Right lobe of liver (tissue), 6 donors: ENCODE results near the gene MCC. TPM values are rescaled to one million over a fixed set of nuclear protein-coding genes. Genes with fewer than 3 reads are reported as not detected.

Source experiments
- ATAC-seq, 4 donors: fragments of 200-7000 bp; cut with Tn5 transposase; one replicate each; pipeline ENCODE4 v1.9.1; 2020; ENCODE audit warnings: mild to moderate bottlenecking in 4 of 4, moderate library complexity in 4 of 4
- DNase-seq, 3 donors: peaks; one replicate each; pipeline ENCODE4 v3.0.0-alpha.2; 2020
- H3K27ac ChIP-seq, 3 donors: fragments of 200-600 bp; one replicate each; pipeline ENCODE4 v1.8.0; 2022
- H3K27me3 ChIP-seq, 2 donors: fragments of 200-600 bp; one replicate each; pipeline ENCODE4 v1.8.0; 2022
- H3K36me3 ChIP-seq, 4 donors: fragments of 200-600 bp; sonication (generic) in 1 of 4; one replicate each; pipeline versions ENCODE4 v1.5.1 to v1.8.0; 2017 to 2022; ENCODE audit warnings: control low read depth in 1 of 4
- H3K4me1 ChIP-seq, 4 donors: fragments of 200-600 bp; sonication (generic) in 1 of 4; one replicate each; pipeline versions ENCODE4 v1.5.1 to v1.8.0; 2017 to 2022; ENCODE audit warnings: control low read depth in 1 of 4
- H3K4me3 ChIP-seq, 3 donors: fragments of 200-600 bp; one replicate each; pipeline ENCODE4 v1.8.0; 2022
- H3K9me3 ChIP-seq, 4 donors: fragments of 200-600 bp; sonication (generic) in 1 of 4; one replicate each; pipeline versions ENCODE4 v1.5.1 to v1.8.0; 2017 to 2022; ENCODE audit warnings: control low read depth in 1 of 4
- POLR2A ChIP-seq: fragments of 450-650 bp; IDR thresholded peaks from one replicate; pipeline ENCODE4 v1.6.1; 2017; ENCODE audit warnings: antibody characterized with exemption, mild to moderate bottlenecking
- WGBS: methylation state at CpG from one replicate; pipeline ENCODE4 v1.1.6; 2018; ENCODE audit warnings: low coverage, low lambda C conversion rate; ENCODE audit not compliant: insufficient coverage; ENCODE audit errors: missing lambda C conversion rate; 5-methylcytosine and 5-hydroxymethylcytosine counted together
- intact Hi-C, 2 donors: fragments of 100-400 bp; cut with DNase I; formaldehyde crosslinking; loops; one replicate each; pipeline versions ENCODE4 v1.11.2 to v1.14.1; 2022
- total RNA-seq, 6 experiments: library from RNA; depleted of rRNA in 2 of 6; stranded (reverse); fragments of >200 nt in 2 of 6; fragmentation: NEBNext Ultra II Directional in 3 of 6; extraction: Animal tissue kit (Norgen Biotek cat#: 25700) in 3 of 6; gene quantifications; one replicate each; pipeline versions ENCODE4 v1.1.0 to v1.2.4, GENCODE V29; 2016 to 2023
- TF ChIP-seq, protein P1 (sequence below), 4 donors: fragments of 200-600 bp in 3 of 4; fragments of 450-650 bp in 1 of 4; IDR thresholded peaks; one replicate each; pipeline versions ENCODE4 v1.5.1 to v1.8.0; 2016 to 2022; ENCODE audit warnings: antibody characterized with exemption in 4 of 4, mild to moderate bottlenecking in 2 of 4
- donor health status: DM: no; HTN: yes; CAD: no.
- donor health status: DM: no; HTN: no; CAD: no.
- donor health status: DM: no; HTN: no; CAD: no.
- donor health status: DM: no; HTN: yes; CAD: no.
- donor health status: DM: no; HTN: yes; CAD: no.

Gene MCC
- total RNA-seq, 6 experiments from 2014 or later = 23.1 to 35.2 (median 26.1) TPM

DNA sequence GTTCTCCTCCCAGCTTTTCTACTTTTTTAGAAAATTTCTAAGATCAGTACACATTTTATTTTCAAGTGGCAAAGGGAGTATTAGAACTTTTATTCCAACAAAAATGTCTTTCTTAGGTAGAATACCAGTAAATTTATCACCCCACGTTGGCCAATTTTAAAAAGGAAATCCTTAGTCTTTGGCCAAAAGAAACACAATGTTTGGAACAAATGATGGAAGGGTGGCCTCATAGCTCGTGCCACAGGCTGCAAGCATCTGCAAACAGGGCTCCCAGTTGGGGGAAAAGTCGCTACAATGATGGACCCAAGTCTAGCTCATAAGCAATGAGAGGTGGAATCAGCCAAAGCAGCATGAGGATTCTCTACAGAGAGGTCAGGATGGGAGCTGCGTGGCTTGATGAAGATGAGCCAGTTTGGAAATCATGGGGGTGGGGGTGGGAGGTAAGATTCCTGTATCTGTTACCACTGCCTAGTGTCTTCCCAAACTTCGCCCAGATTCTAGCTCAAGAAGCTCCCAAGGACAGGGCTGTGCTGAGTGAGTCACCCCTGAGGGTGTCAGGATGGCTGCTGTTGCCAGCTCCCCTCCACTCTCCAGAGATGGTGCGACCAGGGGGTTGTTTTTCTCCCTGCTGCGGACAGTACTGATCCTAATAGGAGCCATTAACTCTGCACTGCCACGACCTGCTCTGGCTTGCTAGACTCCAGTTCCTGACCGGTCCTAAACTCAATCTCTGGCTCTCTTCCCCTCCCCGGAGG, 436.0 kb downstream of the MCC start:
- peaks cover 0 to 73% (median 9%) of the 10 kb centered on the region in 4 donors for H3K36me3 ChIP-seq
- no peaks in the 10 kb centered on the region for H3K4me1 ChIP-seq
- DNase-seq (no peak), ATAC-seq (no peak)
- H3K4me3 ChIP-seq = no peak overlapping the region
- no peaks in the 10 kb centered on the region for H3K9me3 ChIP-seq
- no peak for TF ChIP-seq POLR2A
- TF ChIP-seq, protein P1, sequence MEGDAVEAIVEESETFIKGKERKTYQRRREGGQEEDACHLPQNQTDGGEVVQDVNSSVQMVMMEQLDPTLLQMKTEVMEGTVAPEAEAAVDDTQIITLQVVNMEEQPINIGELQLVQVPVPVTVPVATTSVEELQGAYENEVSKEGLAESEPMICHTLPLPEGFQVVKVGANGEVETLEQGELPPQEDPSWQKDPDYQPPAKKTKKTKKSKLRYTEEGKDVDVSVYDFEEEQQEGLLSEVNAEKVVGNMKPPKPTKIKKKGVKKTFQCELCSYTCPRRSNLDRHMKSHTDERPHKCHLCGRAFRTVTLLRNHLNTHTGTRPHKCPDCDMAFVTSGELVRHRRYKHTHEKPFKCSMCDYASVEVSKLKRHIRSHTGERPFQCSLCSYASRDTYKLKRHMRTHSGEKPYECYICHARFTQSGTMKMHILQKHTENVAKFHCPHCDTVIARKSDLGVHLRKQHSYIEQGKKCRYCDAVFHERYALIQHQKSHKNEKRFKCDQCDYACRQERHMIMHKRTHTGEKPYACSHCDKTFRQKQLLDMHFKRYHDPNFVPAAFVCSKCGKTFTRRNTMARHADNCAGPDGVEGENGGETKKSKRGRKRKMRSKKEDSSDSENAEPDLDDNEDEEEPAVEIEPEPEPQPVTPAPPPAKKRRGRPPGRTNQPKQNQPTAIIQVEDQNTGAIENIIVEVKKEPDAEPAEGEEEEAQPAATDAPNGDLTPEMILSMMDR (IDR thresholded peaks at IDR 0.05) = no peak
- WGBS = 77% methylated on average over 4 of the region's 10 CpGs
- H3K27ac ChIP-seq = no peak overlapping the region
- no peaks in the 10 kb centered on the region for H3K27me3 ChIP-seq
- intact Hi-C loops = no loop called here

DNA sequence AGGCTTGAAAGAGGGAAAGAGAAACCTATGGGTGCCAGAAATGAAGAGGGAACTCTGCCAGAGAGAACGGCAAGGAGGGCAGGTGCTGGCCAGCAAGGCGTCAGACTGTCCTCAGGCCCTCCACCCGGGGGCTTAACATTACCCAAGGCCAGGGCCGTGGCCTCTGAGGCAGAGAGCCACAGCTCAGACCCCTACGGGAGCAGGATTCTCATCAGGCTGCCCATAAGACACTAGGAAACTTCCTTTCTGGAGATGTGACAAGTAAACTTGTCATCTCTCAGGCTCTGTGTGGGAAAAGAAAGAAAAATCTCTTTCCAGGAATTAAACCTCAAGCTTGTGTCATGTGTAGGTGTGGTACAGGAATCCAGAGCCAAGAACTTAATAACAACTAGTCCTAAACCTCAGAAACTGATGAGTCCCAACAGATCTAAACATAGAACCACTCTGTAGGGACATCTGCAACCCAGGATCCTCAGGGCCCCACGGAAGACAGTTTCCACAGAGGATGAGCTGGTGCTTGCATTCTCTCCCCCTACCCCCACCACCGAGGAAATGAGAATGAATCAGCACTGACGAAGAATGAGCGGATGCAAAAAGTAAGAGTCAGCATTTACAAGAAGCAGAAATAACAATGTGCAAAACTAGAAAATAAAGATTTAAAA, 437.4 kb downstream of the MCC start:
- Histone ChIP-seq H3K9me3 (no peaks in the 10 kb centered on the region), H3K27ac (peak overlapping the region in 2 of 3 donors; percentile 1 to 13), H3K36me3 (peaks cover 0 to 82% (median 9%) of the 10 kb centered on the region in 4 donors), H3K27me3 (no peaks in the 10 kb centered on the region), H3K4me3 (no peak overlapping the region), H3K4me1 (no peaks in the 10 kb centered on the region)
- ATAC-seq = peak; percentile 43 to 65 (median 53)
- intact Hi-C loops = no loop called here
- TF ChIP-seq, protein P1 (IDR thresholded peaks at IDR 0.05) = no peak
- TF ChIP-seq POLR2A = no peak
- 32% methylated on average over 6 of the region's 9 CpGs for WGBS
- no peak for DNase-seq

DNA sequence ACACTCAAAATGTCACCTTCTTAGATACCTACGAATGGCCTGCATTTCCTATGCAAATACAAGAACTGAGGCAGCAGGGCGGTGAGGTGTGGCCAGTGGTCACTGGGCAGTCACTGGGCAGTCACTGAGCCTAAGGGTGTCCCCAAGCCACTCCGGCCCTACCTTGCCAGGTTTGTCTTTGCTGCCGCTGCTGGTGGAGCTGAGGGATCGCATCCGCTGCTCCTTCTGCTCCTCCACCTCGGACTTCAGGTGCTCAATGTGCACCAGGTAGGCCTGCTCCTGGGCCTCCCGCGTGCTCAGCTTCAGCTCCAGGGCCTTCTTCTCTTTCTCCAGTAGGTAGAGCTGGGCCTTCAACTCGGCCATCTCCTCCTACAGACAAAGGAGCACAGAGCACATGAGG, 439.3 kb downstream of the MCC start:
- H3K9me3 ChIP-seq = no peaks in the 10 kb centered on the region
- H3K27ac ChIP-seq = no peak overlapping the region
- H3K4me1 ChIP-seq = no peaks in the 10 kb centered on the region
- intact Hi-C loops = no loop called here
- H3K36me3 ChIP-seq = peaks cover 0 to 70% (median 12%) of the 10 kb centered on the region in 4 donors
- no peak overlapping the region for H3K4me3 ChIP-seq
- DNase-seq (no peak), ATAC-seq (no peak)
- no peak for TF ChIP-seq POLR2A
- TF ChIP-seq, protein P1 (IDR thresholded peaks at IDR 0.05) = no peak
- 86% methylated on average over 8 of the region's 10 CpGs for WGBS
- H3K27me3 ChIP-seq = no peaks in the 10 kb centered on the region

DNA sequence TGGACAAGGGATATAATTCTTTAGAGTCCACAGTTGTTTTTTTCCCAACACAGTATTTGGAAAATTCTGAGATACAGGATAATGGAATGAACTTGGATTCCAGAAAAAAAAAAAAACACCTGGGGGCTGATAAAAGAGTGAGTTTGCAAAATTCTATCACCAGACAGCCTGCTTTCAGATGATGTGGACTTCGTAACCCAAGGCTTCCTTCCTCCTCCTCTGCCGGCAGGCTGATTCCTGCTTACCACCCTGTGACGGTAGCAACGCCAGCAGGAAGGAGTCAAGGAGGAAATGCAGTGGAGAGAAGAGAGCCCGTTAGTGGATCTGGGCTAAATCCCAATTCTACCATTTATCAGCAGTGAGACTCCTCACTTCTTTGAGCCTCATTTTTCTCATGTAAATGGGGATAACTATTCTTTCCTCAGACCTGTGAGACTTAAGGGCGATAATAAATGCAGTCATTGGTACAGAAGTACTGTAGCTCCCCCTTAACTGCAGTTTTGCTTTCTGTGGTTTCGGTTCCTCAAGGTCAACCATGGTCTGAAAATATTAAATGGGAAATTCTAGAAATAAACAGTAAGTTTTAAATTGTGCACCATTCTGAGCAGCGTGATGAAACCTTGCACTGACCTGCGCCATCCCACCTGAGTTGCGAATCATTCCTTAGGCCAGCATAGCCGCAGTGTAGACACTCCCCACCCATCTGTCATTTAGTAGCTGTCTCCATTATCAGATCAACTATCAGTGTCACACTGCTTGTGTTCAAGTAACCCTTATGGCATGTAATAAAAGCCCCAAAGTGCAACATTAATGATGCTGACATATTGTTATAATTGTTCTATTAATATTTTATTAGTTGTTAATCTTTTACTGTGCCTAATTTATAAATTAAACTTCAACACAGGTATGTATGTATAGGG, 440.3 kb downstream of the MCC start:
- H3K9me3 ChIP-seq = no peaks in the 10 kb centered on the region
- TF ChIP-seq, protein P1 (IDR thresholded peaks at IDR 0.05) = no peak
- TF ChIP-seq POLR2A = no peak
- ATAC-seq = peak; percentile 50 to 73 (median 70)
- H3K27me3 ChIP-seq = no peaks in the 10 kb centered on the region
- intact Hi-C loops = no loop called here
- WGBS = 53% methylated on average over 11 of the region's 11 CpGs
- H3K4me1 ChIP-seq = no peaks in the 10 kb centered on the region
- peak overlapping the region in 1 of 3 donors; percentile 30 for H3K27ac ChIP-seq
- DNase-seq = peak in 1 of 3 donors; percentile 42
- H3K36me3 ChIP-seq = peaks cover 0 to 64% (median 7%) of the 10 kb centered on the region in 4 donors
- H3K4me3 ChIP-seq = no peak overlapping the region
